Measurements from ENCODE around the gene MMP7.

MMP7 gene

GRCh38 chr11:102544594-102544993 is 14.0 kb upstream of the MMP7 start:
- Histone ChIP-seq H3K4me3 (ENCODE audit: low read length) (no peak overlapping the region), H3K79me2 (ENCODE audit: control insufficient read depth, low read length) (no peaks in the 10 kb centered on the region), H3K27ac (ENCODE audit: low read depth, low read length) (no peak overlapping the region), H3K9me3 (ENCODE audit: control insufficient read depth, insufficient read depth, low read length) (0 out of 2 replicates have a peak, but pooled peaks cover 3% of the 10 kb centered on the region), H3K36me3 (ENCODE audit: control insufficient read depth, low read length) (no peaks in the 10 kb centered on the region), H3K27me3 (ENCODE audit: control insufficient read depth, low read length) (no peaks in the 10 kb centered on the region), H3K9me2 (replicated peaks; ENCODE audit: control insufficient read depth, low read length) (no peaks in the 10 kb centered on the region), H3K4me2 (ENCODE audit: low read length) (no peak overlapping the region), H4K20me1 (ENCODE audit: control insufficient read depth, insufficient read depth, low read depth, low read length) (no peaks in the 10 kb centered on the region), H3F3A (ENCODE audit: control insufficient read depth, insufficient read depth) (0 out of 2 replicates have a peak, but pooled peaks cover 3% of the 10 kb centered on the region), H3K4me1 (ENCODE audit: control insufficient read depth, low read length) (peaks cover 52% of the 10 kb centered on the region)
- no peak for TF ChIP-seq CTCF (IDR thresholded peaks at IDR 0.05; ENCODE audit: low read depth, low read length, poor library complexity, severe bottlenecking)
- no peak for TF ChIP-seq EZH2phosphoT487 (IDR thresholded peaks at IDR 0.05; ENCODE audit: borderline replicate concordance, low read length)

GRCh38 chr11:102539567-102539966 is 9.0 kb upstream of the MMP7 start:
- Histone ChIP-seq H3K27me3 (ENCODE audit: control insufficient read depth, low read length) (no peaks in the 10 kb centered on the region), H3K4me2 (ENCODE audit: low read length) (no peak overlapping the region), H3K36me3 (ENCODE audit: control insufficient read depth, low read length) (no peaks in the 10 kb centered on the region), H3K4me3 (ENCODE audit: low read length) (no peak overlapping the region), H3F3A (ENCODE audit: control insufficient read depth, insufficient read depth) (no peaks in the 10 kb centered on the region), H3K4me1 (ENCODE audit: control insufficient read depth, low read length) (peaks cover 60% of the 10 kb centered on the region), H3K9me2 (replicated peaks; ENCODE audit: control insufficient read depth, low read length) (no peaks in the 10 kb centered on the region), H4K20me1 (ENCODE audit: control insufficient read depth, insufficient read depth, low read depth, low read length) (no peaks in the 10 kb centered on the region), H3K27ac (ENCODE audit: low read depth, low read length) (no peak overlapping the region), H3K9me3 (ENCODE audit: control insufficient read depth, insufficient read depth, low read length) (peaks cover 6% of the 10 kb centered on the region; the same call in 1 of the 2 replicates), H3K79me2 (ENCODE audit: control insufficient read depth, low read length) (no peaks in the 10 kb centered on the region)
- TF ChIP-seq CTCF (IDR thresholded peaks at IDR 0.05; ENCODE audit: low read depth, low read length, poor library complexity, severe bottlenecking) (no peak), EZH2phosphoT487 (IDR thresholded peaks at IDR 0.05; ENCODE audit: borderline replicate concordance, low read length) (no peak)

- H3K36me3 ChIP-seq (ENCODE audit: control insufficient read depth, low read length) = no peaks in the 10 kb centered on the region
- no peaks in the 10 kb centered on the region for H4K20me1 ChIP-seq (ENCODE audit: control insufficient read depth, insufficient read depth, low read depth, low read length)
- TF ChIP-seq EZH2phosphoT487 (IDR thresholded peaks at IDR 0.05; ENCODE audit: borderline replicate concordance, low read length) (no peak), CTCF (IDR thresholded peaks at IDR 0.05; ENCODE audit: low read depth, low read length, poor library complexity, severe bottlenecking) (no peak)
- no peaks in the 10 kb centered on the region for H3F3A ChIP-seq (ENCODE audit: control insufficient read depth, insufficient read depth)
- no peaks in the 10 kb centered on the region for H3K27me3 ChIP-seq (ENCODE audit: control insufficient read depth, low read length)
- no peaks in the 10 kb centered on the region for H3K79me2 ChIP-seq (ENCODE audit: control insufficient read depth, low read length)
- H3K4me3 ChIP-seq (ENCODE audit: low read length) = no peak overlapping the region
- peaks cover 6% of the 10 kb centered on the region; the same call in 1 of the 2 replicates for H3K9me3 ChIP-seq (ENCODE audit: control insufficient read depth, insufficient read depth, low read length)
- no peaks in the 10 kb centered on the region for H3K9me2 ChIP-seq (replicated peaks; ENCODE audit: control insufficient read depth, low read length)
- H3K4me1 ChIP-seq (ENCODE audit: control insufficient read depth, low read length) = peaks cover 62% of the 10 kb centered on the region
- H3K27ac ChIP-seq (ENCODE audit: low read depth, low read length) = no peak overlapping the region
- H3K4me2 ChIP-seq (ENCODE audit: low read length) = no peak overlapping the region
Measured at GRCh38 chr11:102538932-102539331, 8.4 kb upstream of the MMP7 start.

All from DOHH2 (cell line).